Ovary (tissue), 3 donors: Measurements from ENCODE around the gene CCR9.

Experiments
- EP300 ChIP-seq: sonication (generic); formaldehyde crosslinking; IDR thresholded peaks from one replicate; pipeline ENCODE4 v1.6.1; 2017; ENCODE audit warnings: antibody characterized with exemption
- POLR2A ChIP-seq: fragments of 450-650 bp; IDR thresholded peaks from one replicate; pipeline ENCODE4 v1.6.1; 2017; ENCODE audit warnings: antibody characterized with exemption, mild to moderate bottlenecking, moderate library complexity
- TF ChIP-seq, protein P1 (sequence below), 3 donors: fragments of 450-650 bp in 2 of 3; fragments of 200-600 bp in 1 of 3; IDR thresholded peaks; one replicate each; pipeline versions ENCODE4 v1.5.1 to v1.8.0; 2016 to 2022; ENCODE audit warnings: antibody characterized with exemption in 3 of 3, mild to moderate bottlenecking in 1 of 3
- donor health status: DM: no; HTN: no; CAD: no.

DNA sequence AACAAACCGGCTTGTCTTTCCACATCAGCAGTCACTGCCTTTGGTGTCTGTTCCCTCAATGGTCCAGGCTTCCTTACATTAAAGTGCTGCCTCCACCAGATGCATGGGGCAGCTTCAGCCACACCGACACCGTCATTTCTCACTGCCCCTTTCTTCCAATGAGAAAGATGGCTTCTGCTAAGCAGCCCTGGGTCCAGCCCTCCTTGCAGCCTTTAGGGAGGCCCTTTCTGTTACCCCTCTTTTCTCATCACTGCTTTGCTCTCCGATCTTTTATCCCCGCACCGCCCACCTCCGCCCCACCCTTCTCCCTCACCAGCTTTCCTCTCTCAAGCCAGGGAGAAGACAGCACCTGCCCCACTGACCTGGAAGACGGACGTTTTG, 28.7 kb downstream of the CCR9 start:
- TF ChIP-seq EP300: no peak
- TF ChIP-seq, protein P1, sequence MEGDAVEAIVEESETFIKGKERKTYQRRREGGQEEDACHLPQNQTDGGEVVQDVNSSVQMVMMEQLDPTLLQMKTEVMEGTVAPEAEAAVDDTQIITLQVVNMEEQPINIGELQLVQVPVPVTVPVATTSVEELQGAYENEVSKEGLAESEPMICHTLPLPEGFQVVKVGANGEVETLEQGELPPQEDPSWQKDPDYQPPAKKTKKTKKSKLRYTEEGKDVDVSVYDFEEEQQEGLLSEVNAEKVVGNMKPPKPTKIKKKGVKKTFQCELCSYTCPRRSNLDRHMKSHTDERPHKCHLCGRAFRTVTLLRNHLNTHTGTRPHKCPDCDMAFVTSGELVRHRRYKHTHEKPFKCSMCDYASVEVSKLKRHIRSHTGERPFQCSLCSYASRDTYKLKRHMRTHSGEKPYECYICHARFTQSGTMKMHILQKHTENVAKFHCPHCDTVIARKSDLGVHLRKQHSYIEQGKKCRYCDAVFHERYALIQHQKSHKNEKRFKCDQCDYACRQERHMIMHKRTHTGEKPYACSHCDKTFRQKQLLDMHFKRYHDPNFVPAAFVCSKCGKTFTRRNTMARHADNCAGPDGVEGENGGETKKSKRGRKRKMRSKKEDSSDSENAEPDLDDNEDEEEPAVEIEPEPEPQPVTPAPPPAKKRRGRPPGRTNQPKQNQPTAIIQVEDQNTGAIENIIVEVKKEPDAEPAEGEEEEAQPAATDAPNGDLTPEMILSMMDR (IDR thresholded peaks at IDR 0.05): no peak
- TF ChIP-seq POLR2A: no peak
